Measurements from ENCODE around the gene SCRT2. TPM values are rescaled to one million over a fixed set of nuclear protein-coding genes. Genes with fewer than 3 reads are reported as not detected.
A peak's percentile ranks its signal among the peaks of the same experiment; 100 is the strongest.

The SCRT2 gene
- total and polyA plus RNA-seq, 9 of the 15 experiments (the other 6 are each of a cell fraction or from before 2014, with no cell fraction given) = 0.04 to 0.75 (median 0.13) TPM; not detected in 2

DNA sequence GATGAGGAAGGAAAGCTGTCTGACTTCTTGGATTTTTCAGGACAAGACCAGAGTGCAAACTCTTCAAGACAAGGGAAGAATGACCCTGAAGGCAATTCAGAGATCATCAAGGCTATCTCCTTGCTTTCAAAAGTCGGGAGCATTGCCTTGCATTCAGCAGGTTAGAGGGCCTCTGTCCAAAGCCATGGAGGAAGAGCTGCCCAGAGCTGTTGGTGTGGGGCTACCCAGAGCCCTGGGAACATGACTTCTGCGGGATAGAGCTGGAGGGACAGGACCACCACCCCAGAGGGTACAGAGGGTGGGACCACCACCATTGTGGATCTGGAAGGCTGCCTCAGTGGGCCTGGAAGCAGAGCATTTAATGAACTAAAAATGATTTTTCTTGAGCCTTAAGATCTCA lies 17.4 kb downstream of the SCRT2 start:
- Histone ChIP-seq H3K4me3 (no peak overlapping the region), H4K20me1 (replicated peaks; ENCODE audit: control insufficient read depth, insufficient read depth, low read length) (no peaks in the 10 kb centered on the region), H3K9me3 (replicated peaks; ENCODE audit: control insufficient read depth, insufficient read depth, low read depth, low read length) (no peaks in the 10 kb centered on the region), H3K4me1 (replicated peaks in 1 of 2; ENCODE audit: control insufficient read depth in 2 of 2, insufficient read depth in 2 of 2, low read length in 2 of 2) (peaks cover 36 to 44% of the 10 kb centered on the region in 2 experiments), H2AFZ (ENCODE audit: low read depth, low read length) (no peak overlapping the region), H3K27ac (ENCODE audit: extremely low read depth, low read depth, low read length) (no peak overlapping the region), H3K9me1 (ENCODE audit: control insufficient read depth, insufficient read depth, low read length) (no peaks in the 10 kb centered on the region), H3K36me3 (ENCODE audit: control insufficient read depth, insufficient read depth, low read length) (no peaks in the 10 kb centered on the region; the same call in 2 of the 3 replicates), H3K4me2 (ENCODE audit: insufficient read depth, low read length) (no peak overlapping the region), H3K79me2 (ENCODE audit: control insufficient read depth, insufficient read depth, low read length) (peaks cover 5% of the 10 kb centered on the region; the same call in 2 of the 3 replicates), H3K9ac (ENCODE audit: insufficient read depth in 1 of 2, low read depth in 2 of 2, low read length in 2 of 2) (peak overlapping the region in 1 of 2 experiments; percentile 81; a peak in 1 of 4 replicates), H3K27me3 (ENCODE audit: control insufficient read depth in 2 of 2, insufficient read depth in 2 of 2, low read length in 2 of 2) (no peaks in the 10 kb centered on the region)
- POLR2A ChIA-PET = no interaction called here
- FAIRE-seq (no peak), DNase-seq (ENCODE audit: extremely low read depth in 1 of 4, low spot score in 3 of 4) (no peak), ATAC-seq (no peak)
- no TSS peak for BruUV-seq (replicated peaks)
- in situ Hi-C loops (cut with MboI) (no loop called here), intact Hi-C loops (cut with micrococcal nuclease) (no loop called here)
- 0% methylated on average over 1 of the region's 2 CpGs for WGBS (ENCODE audit: insufficient coverage, low coverage, missing lambda C conversion rate)
- CTCF ChIA-PET (ENCODE audit: low intra/inter-chr PET ratio) = no interaction called here
- TF ChIP-seq CBX3 (IDR thresholded peaks at IDR 0.05; ENCODE audit: borderline replicate concordance in 1 of 2, low read length in 2 of 2) = no peak
- no peak for TF ChIP-seq GABPB1 (CRISPR knock-in tag; IDR thresholded peaks at IDR 0.05)
- no peak for TF ChIP-seq ETV5 (CRISPR knock-in tag; IDR thresholded peaks at IDR 0.05; ENCODE audit: low read depth)
- TF ChIP-seq TEAD1 (CRISPR knock-in tag; IDR thresholded peaks at IDR 0.05) = no peak
- no peak for TF ChIP-seq PHTF2 (CRISPR knock-in tag; IDR thresholded peaks at IDR 0.05)
- no peak for TF ChIP-seq SNIP1 (IDR thresholded peaks at IDR 0.05; ENCODE audit: low read depth)
- TF ChIP-seq CTBP1 (IDR thresholded peaks at IDR 0.05; ENCODE audit: borderline replicate concordance) = no peak
- no peak for TF ChIP-seq HDAC6 (IDR thresholded peaks at IDR 0.05; ENCODE audit: low read depth, low read length)
- TF ChIP-seq, protein P1, sequence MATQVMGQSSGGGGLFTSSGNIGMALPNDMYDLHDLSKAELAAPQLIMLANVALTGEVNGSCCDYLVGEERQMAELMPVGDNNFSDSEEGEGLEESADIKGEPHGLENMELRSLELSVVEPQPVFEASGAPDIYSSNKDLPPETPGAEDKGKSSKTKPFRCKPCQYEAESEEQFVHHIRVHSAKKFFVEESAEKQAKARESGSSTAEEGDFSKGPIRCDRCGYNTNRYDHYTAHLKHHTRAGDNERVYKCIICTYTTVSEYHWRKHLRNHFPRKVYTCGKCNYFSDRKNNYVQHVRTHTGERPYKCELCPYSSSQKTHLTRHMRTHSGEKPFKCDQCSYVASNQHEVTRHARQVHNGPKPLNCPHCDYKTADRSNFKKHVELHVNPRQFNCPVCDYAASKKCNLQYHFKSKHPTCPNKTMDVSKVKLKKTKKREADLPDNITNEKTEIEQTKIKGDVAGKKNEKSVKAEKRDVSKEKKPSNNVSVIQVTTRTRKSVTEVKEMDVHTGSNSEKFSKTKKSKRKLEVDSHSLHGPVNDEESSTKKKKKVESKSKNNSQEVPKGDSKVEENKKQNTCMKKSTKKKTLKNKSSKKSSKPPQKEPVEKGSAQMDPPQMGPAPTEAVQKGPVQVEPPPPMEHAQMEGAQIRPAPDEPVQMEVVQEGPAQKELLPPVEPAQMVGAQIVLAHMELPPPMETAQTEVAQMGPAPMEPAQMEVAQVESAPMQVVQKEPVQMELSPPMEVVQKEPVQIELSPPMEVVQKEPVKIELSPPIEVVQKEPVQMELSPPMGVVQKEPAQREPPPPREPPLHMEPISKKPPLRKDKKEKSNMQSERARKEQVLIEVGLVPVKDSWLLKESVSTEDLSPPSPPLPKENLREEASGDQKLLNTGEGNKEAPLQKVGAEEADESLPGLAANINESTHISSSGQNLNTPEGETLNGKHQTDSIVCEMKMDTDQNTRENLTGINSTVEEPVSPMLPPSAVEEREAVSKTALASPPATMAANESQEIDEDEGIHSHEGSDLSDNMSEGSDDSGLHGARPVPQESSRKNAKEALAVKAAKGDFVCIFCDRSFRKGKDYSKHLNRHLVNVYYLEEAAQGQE (IDR thresholded peaks at IDR 0.05; ENCODE audit: borderline replicate concordance) = no peak
- TF ChIP-seq, protein P1 (CRISPR knock-in tag; IDR thresholded peaks at IDR 0.05; ENCODE audit: low read depth) = no peak
- TF ChIP-seq, protein P2, sequence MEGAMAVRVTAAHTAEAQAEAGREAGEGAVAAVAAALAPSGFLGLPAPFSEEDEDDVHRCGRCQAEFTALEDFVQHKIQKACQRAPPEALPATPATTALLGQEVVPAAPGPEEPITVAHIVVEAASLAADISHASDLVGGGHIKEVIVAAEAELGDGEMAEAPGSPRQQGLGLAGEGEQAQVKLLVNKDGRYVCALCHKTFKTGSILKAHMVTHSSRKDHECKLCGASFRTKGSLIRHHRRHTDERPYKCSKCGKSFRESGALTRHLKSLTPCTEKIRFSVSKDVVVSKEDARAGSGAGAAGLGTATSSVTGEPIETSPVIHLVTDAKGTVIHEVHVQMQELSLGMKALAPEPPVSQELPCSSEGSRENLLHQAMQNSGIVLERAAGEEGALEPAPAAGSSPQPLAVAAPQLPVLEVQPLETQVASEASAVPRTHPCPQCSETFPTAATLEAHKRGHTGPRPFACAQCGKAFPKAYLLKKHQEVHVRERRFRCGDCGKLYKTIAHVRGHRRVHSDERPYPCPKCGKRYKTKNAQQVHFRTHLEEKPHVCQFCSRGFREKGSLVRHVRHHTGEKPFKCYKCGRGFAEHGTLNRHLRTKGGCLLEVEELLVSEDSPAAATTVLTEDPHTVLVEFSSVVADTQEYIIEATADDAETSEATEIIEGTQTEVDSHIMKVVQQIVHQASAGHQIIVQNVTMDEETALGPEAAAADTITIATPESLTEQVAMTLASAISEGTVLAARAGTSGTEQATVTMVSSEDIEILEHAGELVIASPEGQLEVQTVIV (CRISPR knock-in tag; IDR thresholded peaks at IDR 0.05; ENCODE audit: borderline replicate concordance) = no peak

All from K562 (cell line).